Right lobe of liver (tissue), 4 donors: ENCODE measurements around the gene ATF4.

Experiments used
- CTCF ChIP-seq, 4 donors: fragments of 200-600 bp in 3 of 4; fragments of 450-650 bp in 1 of 4; IDR thresholded peaks; one replicate each; pipeline versions ENCODE4 v1.5.1 to v1.8.0; 2016 to 2022; ENCODE audit warnings: antibody characterized with exemption in 4 of 4, mild to moderate bottlenecking in 2 of 4
- POLR2A ChIP-seq: fragments of 450-650 bp; IDR thresholded peaks from one replicate; pipeline ENCODE4 v1.6.1; 2017; ENCODE audit warnings: antibody characterized with exemption, mild to moderate bottlenecking
- donor health status: DM: no; HTN: no; CAD: no.
- donor health status: DM: no; HTN: no; CAD: no.
- donor health status: DM: no; HTN: yes; CAD: no.

DNA sequence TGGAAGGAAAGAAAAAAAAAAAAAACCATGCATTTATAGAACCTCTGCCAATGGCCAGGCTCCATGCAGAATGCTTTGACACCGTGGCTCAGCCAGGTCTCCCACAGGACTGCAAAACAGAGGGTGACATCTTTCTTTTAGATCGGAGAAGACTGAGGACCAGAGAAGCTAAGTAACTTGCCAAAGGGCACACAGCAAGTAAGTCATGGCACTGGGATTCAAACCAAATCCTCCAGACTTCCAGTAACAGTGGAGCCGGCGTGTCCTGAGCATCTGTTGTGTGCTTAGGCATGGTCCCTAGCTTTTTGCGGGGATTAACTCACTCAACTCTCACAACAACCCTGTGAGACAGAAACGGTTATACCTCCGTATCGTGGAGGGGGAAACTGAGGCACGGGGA lies 42.8 kb upstream of the ATF4 start:
- TF ChIP-seq CTCF (IDR thresholded peaks at IDR 0.05) (no peak), POLR2A (no peak)
